Measurements from ENCODE around the gene SERPINB6. TPM values are rescaled to one million over a fixed set of nuclear protein-coding genes. Genes with fewer than 3 reads are reported as not detected.
A peak's percentile ranks its signal among the peaks of the same experiment; 100 is the strongest.
"Not testable (repeated sequence)": the region's sequence is repeated elsewhere in the genome, so short reads cannot be mapped to it uniquely, and the experiment has no call there.

The SERPINB6 gene
- total RNA-seq, 1 experiment from 2014 or later: 131 TPM

DNA sequence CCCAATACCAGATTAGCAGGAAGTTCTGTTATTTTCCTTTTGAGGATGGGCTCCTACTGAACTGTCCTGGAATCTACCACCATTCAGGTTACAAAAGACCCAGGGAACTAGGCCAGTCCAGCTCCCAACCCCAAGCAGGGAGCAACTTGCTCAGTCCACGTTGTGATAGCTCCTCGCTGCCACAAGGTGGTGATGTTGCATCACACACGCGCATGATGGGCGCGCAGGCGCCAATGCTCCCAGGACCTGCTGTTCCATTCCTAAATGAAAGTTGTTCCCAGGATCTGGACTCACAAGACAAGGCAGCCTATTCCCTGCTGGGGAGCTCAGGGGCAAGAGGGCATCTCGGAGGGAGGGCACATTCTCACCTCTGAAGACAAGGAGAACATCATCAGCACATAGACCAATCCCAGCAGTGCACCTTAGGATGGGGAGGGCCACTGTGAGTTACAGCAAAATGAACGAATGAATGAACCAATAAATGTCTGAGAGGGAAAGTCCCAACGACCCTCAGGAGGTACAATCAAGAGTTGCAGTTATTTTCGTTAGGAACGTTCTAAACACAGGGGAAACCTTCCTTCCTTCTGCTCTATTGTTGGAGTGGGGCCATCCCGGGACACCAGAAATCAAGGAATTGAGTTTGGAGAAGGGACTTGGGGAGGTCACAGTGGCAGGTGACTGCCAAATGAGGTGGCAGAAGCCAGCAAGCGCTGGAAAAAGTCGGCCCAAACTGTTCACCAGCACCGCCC lies 27.1 kb upstream of the SERPINB6 start:
- BruUV-seq (replicated peaks); H3K27me3 ChIP-seq (ENCODE audit: control insufficient read depth, insufficient read depth, low read length); H3K4me1 ChIP-seq (ENCODE audit: control insufficient read depth, insufficient read depth, low read length); H3K9me3 ChIP-seq (ENCODE audit: control insufficient read depth, insufficient read depth, low read depth, low read length); DNase-seq (ENCODE audit: low read depth, low spot score); H3K36me3 ChIP-seq (ENCODE audit: control insufficient read depth, insufficient read depth, low read length); in situ Hi-C loops (cut with HindIII; ENCODE audit: low pct_unique_long_range_greater_than_20kb, low sequenced_read_pairs); CTCF ChIA-PET: not testable (repeated sequence)
- peak overlapping the region; percentile 74; the same call in 1 of the 2 replicates for H3K27ac ChIP-seq (ENCODE audit: low read length)
- peak overlapping the region; percentile 69 to 92 for H3K4me3 ChIP-seq (ENCODE audit: low read depth in 2 of 2, low read length in 2 of 2)
- POLR2A ChIA-PET: interaction anchor here (0.6 to 1.2 kb wide), 2 partner anchors 9 kb away, joined by 5 to 8 read pairs; no protein-coding TSS in a partner anchor
- ATAC-seq: peak; percentile 78
- intact Hi-C loops (cut with micrococcal nuclease; ENCODE audit: unreplicated experiment): loop anchor here (10.0 kb wide), 1 partner anchor 256 kb away; the partner anchor contains the start of gene PSMG4
- TF ChIP-seq, protein P1, sequence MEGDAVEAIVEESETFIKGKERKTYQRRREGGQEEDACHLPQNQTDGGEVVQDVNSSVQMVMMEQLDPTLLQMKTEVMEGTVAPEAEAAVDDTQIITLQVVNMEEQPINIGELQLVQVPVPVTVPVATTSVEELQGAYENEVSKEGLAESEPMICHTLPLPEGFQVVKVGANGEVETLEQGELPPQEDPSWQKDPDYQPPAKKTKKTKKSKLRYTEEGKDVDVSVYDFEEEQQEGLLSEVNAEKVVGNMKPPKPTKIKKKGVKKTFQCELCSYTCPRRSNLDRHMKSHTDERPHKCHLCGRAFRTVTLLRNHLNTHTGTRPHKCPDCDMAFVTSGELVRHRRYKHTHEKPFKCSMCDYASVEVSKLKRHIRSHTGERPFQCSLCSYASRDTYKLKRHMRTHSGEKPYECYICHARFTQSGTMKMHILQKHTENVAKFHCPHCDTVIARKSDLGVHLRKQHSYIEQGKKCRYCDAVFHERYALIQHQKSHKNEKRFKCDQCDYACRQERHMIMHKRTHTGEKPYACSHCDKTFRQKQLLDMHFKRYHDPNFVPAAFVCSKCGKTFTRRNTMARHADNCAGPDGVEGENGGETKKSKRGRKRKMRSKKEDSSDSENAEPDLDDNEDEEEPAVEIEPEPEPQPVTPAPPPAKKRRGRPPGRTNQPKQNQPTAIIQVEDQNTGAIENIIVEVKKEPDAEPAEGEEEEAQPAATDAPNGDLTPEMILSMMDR (IDR thresholded peaks at IDR 0.05): peak; percentile 84

DNA sequence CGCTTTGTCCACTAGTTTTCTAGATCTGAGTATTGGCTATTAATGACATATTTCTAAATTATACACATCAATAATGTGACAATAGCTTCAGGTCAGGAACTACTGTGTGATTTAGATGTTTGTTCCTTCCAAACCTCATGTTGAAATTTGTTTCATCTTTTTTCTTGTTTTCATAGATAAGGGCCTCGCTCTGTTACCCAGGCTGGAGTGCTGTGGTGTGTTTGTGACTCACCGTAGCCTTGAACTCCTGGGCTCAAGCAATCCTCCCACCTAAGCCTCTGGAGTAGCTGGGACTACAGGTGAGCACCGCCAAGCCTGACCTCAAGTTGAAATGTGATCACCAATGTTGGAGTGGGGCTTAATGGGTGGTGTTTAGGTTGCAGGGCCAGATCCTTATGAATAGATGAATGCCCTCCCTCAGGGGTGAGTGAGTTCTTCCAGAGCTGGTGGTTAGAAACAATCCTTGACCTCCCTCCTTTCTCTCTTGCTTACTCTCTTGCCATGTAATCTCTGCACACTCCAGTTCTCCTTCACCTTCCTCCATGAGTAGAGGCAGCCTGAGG lies 22.5 kb upstream of the SERPINB6 start:
- TF ChIP-seq, protein P2, sequence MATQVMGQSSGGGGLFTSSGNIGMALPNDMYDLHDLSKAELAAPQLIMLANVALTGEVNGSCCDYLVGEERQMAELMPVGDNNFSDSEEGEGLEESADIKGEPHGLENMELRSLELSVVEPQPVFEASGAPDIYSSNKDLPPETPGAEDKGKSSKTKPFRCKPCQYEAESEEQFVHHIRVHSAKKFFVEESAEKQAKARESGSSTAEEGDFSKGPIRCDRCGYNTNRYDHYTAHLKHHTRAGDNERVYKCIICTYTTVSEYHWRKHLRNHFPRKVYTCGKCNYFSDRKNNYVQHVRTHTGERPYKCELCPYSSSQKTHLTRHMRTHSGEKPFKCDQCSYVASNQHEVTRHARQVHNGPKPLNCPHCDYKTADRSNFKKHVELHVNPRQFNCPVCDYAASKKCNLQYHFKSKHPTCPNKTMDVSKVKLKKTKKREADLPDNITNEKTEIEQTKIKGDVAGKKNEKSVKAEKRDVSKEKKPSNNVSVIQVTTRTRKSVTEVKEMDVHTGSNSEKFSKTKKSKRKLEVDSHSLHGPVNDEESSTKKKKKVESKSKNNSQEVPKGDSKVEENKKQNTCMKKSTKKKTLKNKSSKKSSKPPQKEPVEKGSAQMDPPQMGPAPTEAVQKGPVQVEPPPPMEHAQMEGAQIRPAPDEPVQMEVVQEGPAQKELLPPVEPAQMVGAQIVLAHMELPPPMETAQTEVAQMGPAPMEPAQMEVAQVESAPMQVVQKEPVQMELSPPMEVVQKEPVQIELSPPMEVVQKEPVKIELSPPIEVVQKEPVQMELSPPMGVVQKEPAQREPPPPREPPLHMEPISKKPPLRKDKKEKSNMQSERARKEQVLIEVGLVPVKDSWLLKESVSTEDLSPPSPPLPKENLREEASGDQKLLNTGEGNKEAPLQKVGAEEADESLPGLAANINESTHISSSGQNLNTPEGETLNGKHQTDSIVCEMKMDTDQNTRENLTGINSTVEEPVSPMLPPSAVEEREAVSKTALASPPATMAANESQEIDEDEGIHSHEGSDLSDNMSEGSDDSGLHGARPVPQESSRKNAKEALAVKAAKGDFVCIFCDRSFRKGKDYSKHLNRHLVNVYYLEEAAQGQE (IDR thresholded peaks at IDR 0.05; ENCODE audit: insufficient read depth in 1 of 2, low read depth in 2 of 2, low read length in 1 of 2): no peak
- TF ChIP-seq SIN3A (IDR thresholded peaks at IDR 0.05; ENCODE audit: borderline replicate concordance, insufficient read depth, low read depth, low read length) (no peak), POLR2AphosphoS5 (IDR thresholded peaks at IDR 0.05; ENCODE audit: low read depth, low read length) (no peak)
- H3K4me1 ChIP-seq (ENCODE audit: control insufficient read depth, insufficient read depth, low read length): no peaks in the 10 kb centered on the region
- H3K27ac ChIP-seq (ENCODE audit: low read length): no peak overlapping the region
- BruUV-seq (replicated peaks): no TSS peak
- no peaks in the 10 kb centered on the region for H3K9me3 ChIP-seq (ENCODE audit: control insufficient read depth, insufficient read depth, low read depth, low read length)
- no peak for ATAC-seq
- ChIA-PET CTCF (interaction anchor here (0.6 kb wide), 1 partner anchor 794 kb away, joined by 3 read pairs; no protein-coding TSS in a partner anchor), POLR2A (no interaction called here)
- H3K27me3 ChIP-seq (ENCODE audit: control insufficient read depth, insufficient read depth, low read length): no peaks in the 10 kb centered on the region
- DNase-seq (ENCODE audit: low read depth, low spot score): no peak
- intact Hi-C loops (cut with micrococcal nuclease; ENCODE audit: unreplicated experiment) (loop anchor here (10.0 kb wide), 1 partner anchor 261 kb away; the partner anchor contains the start of gene PSMG4), in situ Hi-C loops (cut with HindIII; ENCODE audit: low pct_unique_long_range_greater_than_20kb, low sequenced_read_pairs) (no loop called here)
- no peaks in the 10 kb centered on the region for H3K36me3 ChIP-seq (ENCODE audit: control insufficient read depth, insufficient read depth, low read length)
- no peak overlapping the region for H3K4me3 ChIP-seq (ENCODE audit: low read depth in 2 of 2, low read length in 2 of 2)
